ENCODE data around the gene INSR. TPM values are rescaled to one million over a fixed set of nuclear protein-coding genes. Genes with fewer than 3 reads are reported as not detected.

INSR gene
- total RNA-seq, 1 donor from 2014 or later = 69.2 TPM

DNA sequence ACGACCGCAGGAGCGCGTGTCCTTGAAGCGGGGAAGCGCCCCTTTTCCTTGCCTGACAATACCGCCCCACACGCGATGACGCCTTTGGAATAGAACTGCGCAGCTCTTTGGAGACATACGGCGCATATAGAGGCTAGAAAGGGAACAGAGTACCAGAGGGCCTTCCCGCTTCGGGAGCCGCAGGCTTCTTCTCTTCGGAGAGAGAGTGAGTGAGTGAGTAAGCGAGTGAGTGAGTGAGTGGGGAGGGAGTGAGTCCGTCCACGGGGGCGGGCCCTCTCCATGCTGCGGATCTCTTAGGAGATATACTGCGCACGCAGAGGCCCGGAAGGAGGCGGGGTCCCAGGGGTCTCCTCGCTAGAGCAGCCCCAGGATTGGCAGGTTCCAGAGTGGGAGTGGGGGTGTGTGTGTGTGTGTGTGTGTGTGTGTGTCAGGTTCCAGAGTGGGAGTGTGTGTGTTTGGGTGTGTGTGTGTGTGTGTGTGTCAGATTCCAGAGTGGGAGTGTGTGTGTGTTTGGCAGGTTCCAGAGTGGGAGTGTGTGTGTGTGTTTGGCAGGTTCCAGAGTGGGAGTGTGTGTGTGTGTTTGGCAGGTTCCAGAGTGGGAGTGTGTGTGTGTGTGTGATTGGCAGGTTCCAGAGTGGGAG, 97.0 kb downstream of the INSR start:
- Mint-ChIP-seq H3K9me3 (ENCODE audit: low read depth) (peaks cover 3% of the 10 kb centered on the region), H3K27ac (peak overlapping the region; percentile 97), H3K4me3 (ENCODE audit: low read depth) (peak overlapping the region; percentile 74), H3K27me3 (no peaks in the 10 kb centered on the region), H3K4me1 (ENCODE audit: low read depth) (peaks cover 21% of the 10 kb centered on the region), H3K36me3 (ENCODE audit: insufficient read depth) (peaks cover 1% of the 10 kb centered on the region)
- peak; percentile 55 for DNase-seq (ENCODE audit: low spot score, unreplicated experiment)
- TF ChIP-seq, protein P1, sequence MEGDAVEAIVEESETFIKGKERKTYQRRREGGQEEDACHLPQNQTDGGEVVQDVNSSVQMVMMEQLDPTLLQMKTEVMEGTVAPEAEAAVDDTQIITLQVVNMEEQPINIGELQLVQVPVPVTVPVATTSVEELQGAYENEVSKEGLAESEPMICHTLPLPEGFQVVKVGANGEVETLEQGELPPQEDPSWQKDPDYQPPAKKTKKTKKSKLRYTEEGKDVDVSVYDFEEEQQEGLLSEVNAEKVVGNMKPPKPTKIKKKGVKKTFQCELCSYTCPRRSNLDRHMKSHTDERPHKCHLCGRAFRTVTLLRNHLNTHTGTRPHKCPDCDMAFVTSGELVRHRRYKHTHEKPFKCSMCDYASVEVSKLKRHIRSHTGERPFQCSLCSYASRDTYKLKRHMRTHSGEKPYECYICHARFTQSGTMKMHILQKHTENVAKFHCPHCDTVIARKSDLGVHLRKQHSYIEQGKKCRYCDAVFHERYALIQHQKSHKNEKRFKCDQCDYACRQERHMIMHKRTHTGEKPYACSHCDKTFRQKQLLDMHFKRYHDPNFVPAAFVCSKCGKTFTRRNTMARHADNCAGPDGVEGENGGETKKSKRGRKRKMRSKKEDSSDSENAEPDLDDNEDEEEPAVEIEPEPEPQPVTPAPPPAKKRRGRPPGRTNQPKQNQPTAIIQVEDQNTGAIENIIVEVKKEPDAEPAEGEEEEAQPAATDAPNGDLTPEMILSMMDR (IDR thresholded peaks at IDR 0.05; ENCODE audit: unreplicated experiment) = no peak

DNA sequence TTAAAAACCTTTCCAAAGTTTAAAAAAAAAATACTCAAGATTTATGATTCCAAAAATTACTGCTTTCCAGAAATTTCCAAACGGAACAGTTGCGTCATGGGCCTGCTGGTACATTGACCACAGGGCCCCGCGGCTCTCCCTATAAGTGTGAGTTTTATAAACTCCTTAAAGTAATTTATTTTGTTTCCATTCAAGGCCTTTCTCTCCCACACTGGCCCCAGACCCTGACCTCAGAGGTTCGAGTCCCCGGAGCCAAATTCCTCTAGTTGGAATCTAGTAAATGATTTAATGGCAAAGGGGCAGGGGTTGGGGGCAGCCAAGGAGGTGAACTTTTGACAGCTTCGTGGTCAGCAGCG, 97.5 kb downstream of the INSR start:
- no peak for DNase-seq (ENCODE audit: low spot score, unreplicated experiment)
- Mint-ChIP-seq H3K9me3 (ENCODE audit: low read depth) (no peaks in the 10 kb centered on the region), H3K4me1 (ENCODE audit: low read depth) (peaks cover 16% of the 10 kb centered on the region), H3K4me3 (ENCODE audit: low read depth) (peak overlapping the region; percentile 74), H3K27me3 (no peaks in the 10 kb centered on the region), H3K36me3 (ENCODE audit: insufficient read depth) (no peaks in the 10 kb centered on the region), H3K27ac (peak overlapping the region; percentile 97)
- TF ChIP-seq, protein P1 (IDR thresholded peaks at IDR 0.05; ENCODE audit: unreplicated experiment) = no peak

DNA sequence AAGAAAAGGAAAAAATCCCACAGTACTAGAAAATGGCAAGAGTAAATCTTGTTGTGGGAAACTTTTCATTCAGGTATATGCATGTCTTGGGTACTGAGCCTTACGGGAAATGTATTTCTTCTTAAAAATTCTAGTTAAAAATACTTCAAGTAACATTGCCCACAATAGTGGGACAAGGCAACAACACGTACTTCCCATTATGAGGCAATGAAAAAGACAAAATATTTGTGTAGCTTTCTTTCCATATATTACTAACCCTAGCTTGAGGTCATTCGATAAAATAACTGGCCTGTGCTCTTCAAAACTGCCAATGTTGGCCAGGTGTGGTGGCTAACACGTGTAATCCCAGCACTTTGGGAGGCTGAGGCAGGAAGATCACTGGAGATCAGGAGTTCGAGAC, 99.2 kb downstream of the INSR start:
- Mint-ChIP-seq H3K36me3 (ENCODE audit: insufficient read depth) (no peaks in the 10 kb centered on the region), H3K27me3 (no peaks in the 10 kb centered on the region), H3K4me3 (ENCODE audit: low read depth) (no peak overlapping the region), H3K9me3 (ENCODE audit: low read depth) (no peaks in the 10 kb centered on the region), H3K27ac (no peak overlapping the region), H3K4me1 (ENCODE audit: low read depth) (peaks cover 14% of the 10 kb centered on the region)
- no peak for DNase-seq (ENCODE audit: low spot score, unreplicated experiment)
- TF ChIP-seq, protein P1 (IDR thresholded peaks at IDR 0.05; ENCODE audit: unreplicated experiment) = no peak

DNA sequence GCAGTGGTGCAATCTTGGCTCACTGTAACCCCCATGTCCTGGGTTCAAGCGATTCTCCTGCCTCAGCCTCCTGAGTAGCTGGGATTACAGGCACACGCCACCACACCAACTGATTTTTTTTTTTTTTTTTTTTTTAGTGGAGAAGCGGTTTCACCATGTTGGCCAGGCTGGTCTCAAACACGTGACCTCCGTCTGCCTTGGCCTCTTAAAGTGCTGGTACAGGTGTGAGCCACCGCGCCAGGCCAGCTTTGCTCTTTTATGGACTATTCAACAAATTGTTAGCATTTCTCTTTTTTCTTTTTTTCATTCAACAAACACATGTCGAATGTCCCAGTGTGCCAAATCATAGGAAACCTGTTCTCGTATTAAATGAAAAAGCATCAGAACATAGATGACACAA, 99.6 kb downstream of the INSR start:
- H3K4me1 Mint-ChIP-seq (ENCODE audit: low read depth) = peaks cover 9% of the 10 kb centered on the region
- TF ChIP-seq, protein P1 (IDR thresholded peaks at IDR 0.05; ENCODE audit: unreplicated experiment) = no peak
- H3K27ac Mint-ChIP-seq = no peak overlapping the region
- no peaks in the 10 kb centered on the region for H3K9me3 Mint-ChIP-seq (ENCODE audit: low read depth)
- no peaks in the 10 kb centered on the region for H3K36me3 Mint-ChIP-seq (ENCODE audit: insufficient read depth)
- H3K4me3 Mint-ChIP-seq (ENCODE audit: low read depth) = no peak overlapping the region
- no peaks in the 10 kb centered on the region for H3K27me3 Mint-ChIP-seq
- no peak for DNase-seq (ENCODE audit: low spot score, unreplicated experiment)

DNA sequence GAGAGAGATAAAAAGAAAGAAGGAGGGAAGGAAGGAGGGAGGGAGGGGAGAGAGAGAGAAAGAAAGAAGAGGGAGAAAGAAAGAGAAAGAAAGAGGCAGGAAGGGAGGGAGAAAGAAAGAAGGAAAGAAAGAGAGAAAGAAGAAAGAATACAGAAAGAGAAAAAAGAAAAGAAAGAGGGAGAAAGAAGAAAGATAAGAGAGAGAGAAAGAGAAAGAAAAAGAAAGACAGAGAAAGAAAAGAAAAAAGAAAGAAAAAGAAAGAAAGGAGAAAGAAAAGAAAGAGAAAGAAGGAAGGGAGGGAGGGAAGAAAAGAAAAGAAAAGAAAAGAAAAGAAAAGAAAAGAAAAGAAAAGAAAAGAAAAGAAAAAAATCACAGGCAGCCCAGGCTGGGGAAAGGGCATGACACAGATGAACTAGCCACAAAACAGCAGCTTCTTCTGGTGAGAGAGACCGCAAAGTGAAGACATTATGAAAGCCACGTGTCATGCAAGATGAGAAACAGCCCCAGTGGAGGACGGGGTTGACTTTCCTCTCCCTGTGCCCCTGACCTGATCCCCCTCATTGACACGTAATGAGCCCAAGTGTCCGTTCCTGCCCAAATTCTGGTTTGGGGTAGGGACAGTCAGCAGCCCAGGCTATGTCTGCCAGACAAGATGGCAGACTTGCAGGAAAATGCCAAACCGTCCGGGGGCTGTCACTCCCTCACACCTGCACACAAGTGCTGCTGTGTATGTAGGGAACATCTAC, 102.1 kb downstream of the INSR start:
- TF ChIP-seq, protein P1 (IDR thresholded peaks at IDR 0.05; ENCODE audit: unreplicated experiment) = no peak
- H3K27ac Mint-ChIP-seq = no peak overlapping the region

More for the DNA sequence above, 102.1 kb downstream of the INSR start:
- peaks cover 11% of the 10 kb centered on the region for H3K4me1 Mint-ChIP-seq (ENCODE audit: low read depth)
- no peak for DNase-seq (ENCODE audit: low spot score, unreplicated experiment)
- no peaks in the 10 kb centered on the region for H3K9me3 Mint-ChIP-seq (ENCODE audit: low read depth)
- no peak overlapping the region for H3K4me3 Mint-ChIP-seq (ENCODE audit: low read depth)
- no peaks in the 10 kb centered on the region for H3K27me3 Mint-ChIP-seq
- no peaks in the 10 kb centered on the region for H3K36me3 Mint-ChIP-seq (ENCODE audit: insufficient read depth)
